GM19238 (cell line): Measurements from ENCODE around the gene TAF6L.
"Not testable (repeated sequence)": the region's sequence is repeated elsewhere in the genome, so short reads cannot be mapped to it uniquely, and the experiment has no call there.

Experiments
- DNase-seq: peaks from one replicate; pipeline ENCODE4 v3.0.0; 2011; ENCODE audit warnings: low spot score; ENCODE audit not compliant: insufficient read length

Gene TAF6L

DNA sequence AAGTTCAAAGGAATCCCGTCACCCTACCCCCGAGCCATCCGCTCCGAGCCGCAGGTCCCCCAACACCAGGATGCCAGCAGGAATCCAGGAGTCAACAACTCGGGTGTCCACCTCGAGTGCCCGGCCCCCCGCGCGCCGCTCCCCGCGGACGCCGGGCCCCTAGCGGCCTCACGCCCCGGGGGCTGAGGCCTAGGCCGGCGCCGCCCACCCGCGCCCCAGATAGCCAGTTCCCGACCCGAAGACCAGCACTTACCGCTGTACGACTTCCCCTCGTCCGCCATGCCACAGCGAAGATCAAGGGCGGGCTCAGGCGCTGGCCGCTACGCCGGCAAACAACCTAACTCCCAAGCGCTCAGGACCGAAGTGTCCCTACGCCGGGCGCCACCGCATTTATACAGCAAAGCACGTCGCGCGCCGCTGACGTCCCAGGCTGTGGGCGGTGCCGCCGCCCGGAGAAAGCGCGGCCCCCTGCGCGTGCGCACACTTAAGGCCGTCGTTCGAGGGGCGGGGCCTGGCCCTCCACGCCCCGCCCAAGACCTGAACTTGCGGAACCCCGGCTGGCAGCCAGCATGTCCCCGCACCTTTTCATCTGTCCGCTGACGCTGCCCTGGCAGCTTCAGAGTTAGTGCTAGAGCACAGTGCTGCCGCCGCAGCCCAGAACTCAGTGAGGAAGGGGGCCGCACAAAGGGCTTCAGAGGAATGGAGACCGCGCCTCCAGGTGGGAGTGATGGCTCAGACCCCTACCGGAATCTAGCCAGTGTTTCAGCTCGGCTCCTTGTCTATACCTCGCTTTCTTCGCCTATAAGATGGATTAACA, 34.1 kb downstream of the TAF6L start, which contains the start of gene NXF1:
TSS of gene NXF1 (minus strand) at position 365 of the 817 bp plus-strand sequence. CDS start at position 281, 84 bp downstream.
- peak; percentile 95 for DNase-seq

GRCh38 chr11:62805961-62806441, 34.8 kb downstream of the TAF6L start:
- no peak for DNase-seq

GRCh38 chr11:62806611-62807121, 35.5 kb downstream of the TAF6L start:
- DNase-seq, result no peak

DNA sequence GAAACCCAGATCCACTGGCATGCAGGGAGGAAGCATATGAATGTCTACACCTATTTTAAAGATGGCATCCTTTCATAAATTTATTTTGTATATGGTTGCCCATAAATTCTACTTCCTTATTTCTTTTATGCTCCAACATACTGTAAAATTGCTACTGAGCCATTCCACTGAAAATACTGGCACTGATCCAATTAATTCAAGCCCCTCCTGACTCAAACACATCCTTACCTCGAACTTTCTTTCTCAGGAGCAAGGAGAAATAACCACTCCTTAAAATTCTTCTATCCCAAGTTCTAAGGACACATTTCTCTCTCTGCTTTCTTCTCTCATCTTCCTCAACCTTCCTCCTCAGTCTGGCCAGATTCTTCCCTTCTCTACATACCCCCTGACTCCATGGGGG, 39.6 kb downstream of the TAF6L start:
- no peak for DNase-seq

DNA sequence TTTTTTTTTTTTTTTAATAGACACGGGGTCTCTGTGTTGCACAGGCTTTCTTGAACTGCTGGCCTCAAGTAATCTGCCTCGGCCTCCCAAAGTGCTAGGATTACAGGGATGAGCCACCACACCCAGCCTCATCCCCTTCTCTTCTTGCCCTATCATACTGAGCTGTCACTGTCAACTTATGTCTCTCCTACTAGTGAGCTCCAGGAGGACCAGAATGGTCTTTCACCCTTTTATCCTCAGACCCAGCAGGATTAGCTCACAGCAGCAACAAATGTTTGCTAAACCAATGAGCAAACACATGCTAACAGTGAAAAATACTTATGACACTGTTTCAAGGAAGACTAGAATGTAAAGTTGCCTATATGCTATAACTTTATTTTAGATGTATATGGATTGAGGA, 40.5 kb downstream of the TAF6L start:
- no peak for DNase-seq

DNA sequence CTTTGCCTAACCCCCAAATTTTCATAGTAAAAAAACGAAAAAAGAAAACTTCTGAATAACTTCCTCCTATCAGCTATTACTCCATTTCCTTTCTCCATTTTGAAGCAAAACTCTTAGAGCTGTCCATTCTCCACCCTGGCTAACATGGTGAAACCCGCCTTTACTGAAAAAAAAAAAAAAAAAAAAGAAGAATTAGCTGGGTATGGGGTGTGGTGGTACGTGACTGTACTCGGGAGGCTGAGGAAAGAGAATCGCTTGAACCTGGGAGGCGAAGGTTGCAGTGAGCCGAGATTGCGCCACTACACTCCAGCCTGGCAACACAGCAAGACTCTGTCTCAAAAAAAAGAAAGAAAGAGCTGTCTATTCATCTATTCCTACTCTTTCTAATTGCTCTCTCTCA, 45.4 kb downstream of the TAF6L start:
- DNase-seq, result no peak

- DNase-seq, result no peak
Measured at GRCh38 chr11:62817129-62817528, 45.9 kb downstream of the TAF6L start.

DNA sequence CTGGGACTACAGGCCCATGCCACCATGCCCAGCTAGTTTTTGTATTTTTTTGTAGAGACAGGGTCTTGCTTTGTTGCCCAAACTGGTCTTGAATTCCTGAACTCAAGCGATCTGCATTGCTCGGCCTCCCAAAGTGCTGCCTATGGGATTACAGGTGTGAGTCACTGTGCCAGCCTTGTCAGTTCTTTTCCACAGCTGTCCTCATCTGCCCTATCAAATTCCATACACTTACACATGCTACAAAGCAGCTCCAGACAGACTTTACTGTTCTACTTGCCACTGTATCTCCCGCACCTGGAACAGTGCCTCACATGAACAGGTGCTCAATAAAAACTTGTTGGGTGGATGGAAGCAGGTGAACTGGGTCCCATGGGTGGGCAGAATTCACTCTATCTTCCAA, 52.5 kb downstream of the TAF6L start:
- DNase-seq, result no peak

GRCh38 chr11:62828130-62828529, 56.9 kb downstream of the TAF6L start:
- not testable (repeated sequence) for DNase-seq

- DNase-seq, result no peak
Measured at GRCh38 chr11:62830904-62831519, 59.8 kb downstream of the TAF6L start.

DNA sequence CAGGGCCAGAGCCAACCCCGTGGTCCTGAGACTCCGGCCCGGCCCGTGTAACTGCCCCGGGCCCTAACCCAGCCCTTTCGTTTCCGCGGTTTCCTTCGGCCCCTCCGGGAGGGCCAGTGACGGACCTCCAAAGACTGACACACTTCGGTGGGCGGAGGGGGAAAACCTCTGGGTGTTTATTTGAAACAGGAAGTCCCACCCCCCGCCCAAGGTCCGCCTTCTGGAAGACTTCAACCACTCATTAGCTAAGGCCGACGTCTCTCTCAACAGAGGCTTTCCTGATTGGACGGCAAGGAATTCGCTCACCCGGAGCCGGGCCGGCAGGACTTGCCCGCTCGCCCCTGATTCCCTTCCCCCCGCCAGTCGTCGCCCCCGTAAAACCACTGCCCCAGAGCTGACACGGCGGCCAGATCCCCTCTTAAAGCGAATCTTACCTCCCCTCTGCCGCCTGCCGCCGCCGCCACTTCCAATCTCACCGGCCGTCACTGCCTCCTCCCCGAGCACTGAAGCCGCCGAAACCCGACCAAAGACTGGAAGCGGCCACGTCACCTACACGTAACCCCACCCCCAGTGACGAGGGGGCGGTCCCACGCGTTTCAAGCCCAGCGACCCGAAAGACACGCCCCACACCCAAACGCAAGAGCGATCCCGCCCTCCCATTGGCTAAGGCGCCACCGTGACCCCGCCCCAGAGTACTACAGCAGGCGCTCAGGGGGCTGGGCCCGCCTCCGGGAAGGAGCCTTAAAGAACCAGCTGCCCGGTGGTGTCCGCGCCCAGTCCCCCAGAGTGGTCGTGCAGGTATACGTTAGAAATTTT, 60.5 kb downstream of the TAF6L start, which contains the start of gene STX5:
TSS of gene STX5 (minus strand) at position 532 of the 816 bp plus-strand sequence. CDS start 808 bp downstream, outside the sequence.
- DNase-seq, result peak; percentile 91

GRCh38 chr11:62832336-62833234, 61.4 kb downstream of the TAF6L start, which contains the start of gene TEX54:
Gene TEX54, minus strand, starts transcription at chr11:62832841.
- no peak for DNase-seq

DNA sequence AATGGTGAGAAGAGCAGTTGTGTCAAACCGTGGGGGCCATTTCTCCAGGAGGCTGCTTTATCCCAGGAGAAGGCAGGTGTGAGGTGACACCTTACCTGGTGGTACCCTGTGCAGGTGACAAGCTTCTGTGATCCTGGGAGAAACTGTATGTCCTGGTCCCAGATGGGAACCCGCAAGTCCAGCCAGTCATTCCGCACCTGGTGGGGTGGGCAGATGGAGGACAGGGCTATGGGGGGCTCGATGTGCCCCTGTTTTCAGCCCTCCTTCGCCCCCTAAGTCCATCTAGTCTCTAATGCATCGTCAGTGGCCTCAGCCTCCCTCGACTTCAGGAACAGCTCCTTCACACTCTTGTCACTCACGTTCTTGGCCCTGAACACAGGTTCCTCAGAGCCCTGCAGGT, 64.1 kb downstream of the TAF6L start:
- no peak for DNase-seq
